Smooth muscle cell (in vitro differentiated cells): ENCODE data around the gene PISD. TPM values are rescaled to one million over a fixed set of nuclear protein-coding genes. Genes with fewer than 3 reads are reported as not detected.

ENCODE experiments used
- DNase-seq: peaks from one replicate; lab custom pipeline; 2025; ENCODE audit not compliant: unreplicated experiment; lab: John Stamatoyannopoulos, UW
- H2AFZ ChIP-seq: fragments of 200-600 bp; sonication (generic); 2 replicates; pipeline ENCODE4 v1.6.0; 2016; ENCODE audit warnings: antibody characterized with exemption, low read depth, mild to moderate bottlenecking
- H3F3A ChIP-seq: fragments of 200-600 bp; sonication (generic); 2 replicates; pipeline ENCODE4 v1.6.0; 2017; ENCODE audit warnings: antibody characterized with exemption, low read depth
- H3K27ac ChIP-seq: fragments of 200-600 bp; sonication (generic); 2 replicates; pipeline ENCODE4 v1.5.1; 2016; ENCODE audit warnings: low read depth, mild to moderate bottlenecking
- H3K27me3 ChIP-seq: fragments of 200-600 bp; sonication (generic); 2 replicates; pipeline ENCODE4 v1.6.1; 2016; ENCODE audit warnings: low read depth, mild to moderate bottlenecking
- H3K36me3 ChIP-seq: fragments of 200-600 bp; sonication (generic); 2 replicates; pipeline ENCODE4 v1.5.1; 2016; ENCODE audit warnings: low read depth
- H3K4me1 ChIP-seq: fragments of 200-600 bp; sonication (generic); 2 replicates; pipeline ENCODE4 v1.5.1; 2016; ENCODE audit warnings: low read depth
- H3K4me2 ChIP-seq: fragments of 200-600 bp; sonication (generic); 2 replicates; pipeline ENCODE4 v1.6.0; 2016; ENCODE audit warnings: mild to moderate bottlenecking
- H3K4me3 ChIP-seq: fragments of 200-600 bp; sonication (generic); 2 replicates; pipeline ENCODE4 v1.5.1; 2016; ENCODE audit warnings: mild to moderate bottlenecking
- H3K79me2 ChIP-seq: fragments of 200-600 bp; sonication (generic); 2 replicates; pipeline ENCODE4 v1.6.0; 2016; ENCODE audit warnings: low read depth, mild to moderate bottlenecking
- H3K9ac ChIP-seq: fragments of 200-600 bp; sonication (generic); 2 replicates; pipeline ENCODE4 v1.6.0; 2016; ENCODE audit warnings: low read depth
- H3K9me3 ChIP-seq: fragments of 200-600 bp; sonication (generic); replicated peaks from 2 replicates; pipeline ENCODE4 v1.5.1; 2016; ENCODE audit warnings: low read depth
- H4K20me1 ChIP-seq: fragments of 200-600 bp; sonication (generic); 2 replicates; pipeline ENCODE4 v1.6.0; 2016; ENCODE audit warnings: low read depth
- CTCF ChIP-seq: fragments of 200-600 bp; sonication (generic); IDR thresholded peaks from 2 replicates; pipeline ENCODE4 v1.5.1; 2017; ENCODE audit warnings: borderline replicate concordance, mild to moderate bottlenecking, antibody characterized with exemption; ENCODE audit not compliant: insufficient read depth, poor library complexity, severe bottlenecking
- WGBS: methylation state at CpG from one replicate; pipeline ENCODE4 v1.1.7; 2016; ENCODE audit warnings: low lambda C conversion rate; 5-methylcytosine and 5-hydroxymethylcytosine counted together
- polyA plus RNA-seq: library from polyadenylated mRNA; unstranded; fragments of >200 nt; fragmentation: Nextera tagmentation; extraction: Ambion mirVana; gene quantifications from 2 replicates; pipeline ENCODE4 v1.2.1, GENCODE V29; 2016
- total RNA-seq: library from RNA; depleted of rRNA; stranded (reverse); fragments of >200 nt; gene quantifications from 2 replicates; pipeline ENCODE4 v1.2.3, GENCODE V29; 2014

The PISD gene
- total and polyA plus RNA-seq, 2 experiments from 2014 or later, result 15.3 to 31.6 TPM

DNA sequence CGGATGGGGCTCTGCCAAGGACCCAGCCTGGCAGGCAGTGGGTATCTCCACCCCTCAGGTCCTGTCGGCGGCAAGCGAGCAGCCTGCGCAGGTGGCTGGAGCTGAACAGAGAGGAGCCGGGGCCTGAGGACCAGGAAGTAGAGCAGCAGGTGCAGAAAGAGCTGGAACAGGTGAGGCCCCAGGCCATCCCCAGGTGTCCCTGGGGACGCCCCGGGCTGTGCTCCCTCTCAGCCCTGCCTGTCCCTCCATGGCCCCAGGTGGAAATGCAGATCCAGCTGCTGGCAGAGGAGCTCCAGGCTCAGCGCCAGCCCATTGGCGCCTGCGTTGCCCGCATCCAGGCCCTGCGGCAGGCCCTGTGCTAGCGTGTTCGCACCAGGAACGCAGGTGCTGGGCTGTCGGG, 44.0 kb downstream of the PISD start:
- no peaks in the 10 kb centered on the region for H3K27me3 ChIP-seq
- H3K79me2 ChIP-seq, result peaks cover 3% of the 10 kb centered on the region
- peaks cover 20% of the 10 kb centered on the region for H4K20me1 ChIP-seq
- H3K4me2 ChIP-seq, result no peak overlapping the region
- H3K4me3 ChIP-seq, result no peak overlapping the region
- H3F3A ChIP-seq, result no peaks in the 10 kb centered on the region
- 94% methylated on average over 17 of the region's 17 CpGs for WGBS
- H2AFZ ChIP-seq, result no peak overlapping the region
- H3K27ac ChIP-seq, result no peak overlapping the region
- no peak overlapping the region for H3K9ac ChIP-seq
- H3K9me3 ChIP-seq, result no peaks in the 10 kb centered on the region
- no peak for TF ChIP-seq CTCF
- DNase-seq, result no peak
- no peaks in the 10 kb centered on the region for H3K36me3 ChIP-seq
- no peaks in the 10 kb centered on the region for H3K4me1 ChIP-seq

- no peak for TF ChIP-seq CTCF
- Histone ChIP-seq H3F3A (no peaks in the 10 kb centered on the region), H3K9me3 (no peaks in the 10 kb centered on the region), H3K4me3 (no peak overlapping the region), H3K27me3 (no peaks in the 10 kb centered on the region), H3K27ac (no peak overlapping the region), H2AFZ (no peak overlapping the region), H3K4me1 (no peaks in the 10 kb centered on the region), H3K4me2 (no peak overlapping the region), H3K79me2 (no peaks in the 10 kb centered on the region), H3K9ac (no peak overlapping the region), H4K20me1 (peaks cover 4% of the 10 kb centered on the region), H3K36me3 (no peaks in the 10 kb centered on the region)
- no peak for DNase-seq
- WGBS, result 93% methylated on average over 9 of the region's 9 CpGs
These were observed 45.6 kb downstream of the PISD start for GRCh38 chr22:31616315-31616980.

GRCh38 chr22:31615940-31616314, 46.1 kb downstream of the PISD start:
- TF ChIP-seq CTCF, result no peak

DNA sequence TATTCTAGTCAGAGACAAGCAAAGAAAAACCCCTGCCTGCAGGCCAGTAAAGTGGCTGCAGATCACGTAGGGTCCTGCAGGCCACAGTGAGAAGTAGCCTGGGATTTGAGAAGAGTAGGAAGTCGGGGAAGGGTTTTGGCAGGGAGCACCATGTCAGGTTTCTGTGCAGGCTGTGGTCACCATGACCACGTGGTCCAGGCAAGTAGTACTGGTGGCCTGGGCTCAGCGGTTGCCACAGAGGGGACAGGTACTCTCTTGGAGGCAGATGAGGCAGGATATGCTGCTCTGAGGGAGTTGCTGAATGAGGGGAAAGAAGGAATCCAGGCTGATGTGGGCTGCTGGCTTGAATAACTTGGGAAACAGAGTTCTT, 46.5 kb downstream of the PISD start:
- H3K4me3 ChIP-seq, result no peak overlapping the region
- no peaks in the 10 kb centered on the region for H4K20me1 ChIP-seq
- no peaks in the 10 kb centered on the region for H3K9me3 ChIP-seq
- H2AFZ ChIP-seq, result no peak overlapping the region
- H3K9ac ChIP-seq, result no peak overlapping the region
- no peaks in the 10 kb centered on the region for H3K27me3 ChIP-seq
- DNase-seq, result no peak
- H3K4me1 ChIP-seq, result no peaks in the 10 kb centered on the region
- no peak for TF ChIP-seq CTCF
- H3K79me2 ChIP-seq, result no peaks in the 10 kb centered on the region
- 86% methylated on average over 4 of the region's 4 CpGs for WGBS
- H3F3A ChIP-seq, result no peaks in the 10 kb centered on the region
- no peak overlapping the region for H3K27ac ChIP-seq
- no peaks in the 10 kb centered on the region for H3K36me3 ChIP-seq
- H3K4me2 ChIP-seq, result no peak overlapping the region

More at GRCh38 chr22:31615940-31616314, 46.1 kb downstream of the PISD start:
- no peak overlapping the region for H3K4me3 ChIP-seq
- H3K27ac ChIP-seq, result no peak overlapping the region
- WGBS, result 83% methylated on average over 4 of the region's 4 CpGs
- H3K9me3 ChIP-seq, result no peaks in the 10 kb centered on the region
- H4K20me1 ChIP-seq, result no peaks in the 10 kb centered on the region
- no peak overlapping the region for H2AFZ ChIP-seq
- H3K36me3 ChIP-seq, result no peaks in the 10 kb centered on the region
- H3K4me1 ChIP-seq, result no peaks in the 10 kb centered on the region
- H3K79me2 ChIP-seq, result no peaks in the 10 kb centered on the region
- no peak overlapping the region for H3K9ac ChIP-seq
- no peak overlapping the region for H3K4me2 ChIP-seq
- no peaks in the 10 kb centered on the region for H3K27me3 ChIP-seq
- H3F3A ChIP-seq, result no peaks in the 10 kb centered on the region
- no peak for DNase-seq
